Measurements from ENCODE around the gene MRPL20.
A peak's percentile ranks its signal among the peaks of the same experiment; 100 is the strongest.
"Not testable (repeated sequence)": the region's sequence is repeated elsewhere in the genome, so short reads cannot be mapped to it uniquely, and the experiment has no call there.

The MRPL20 gene

GRCh38 chr1:1406101-1406820 is 832 bp downstream of the MRPL20 start:
- no peak for DNase-seq (ENCODE audit: low spot score)

- DNase-seq (ENCODE audit: low spot score): no peak
These were observed 3.4 kb downstream of the MRPL20 start for GRCh38 chr1:1403653-1404052.

GRCh38 chr1:1402901-1403392 is 4.1 kb downstream of the MRPL20 start:
- DNase-seq (ENCODE audit: low spot score): not testable (repeated sequence)

- DNase-seq (ENCODE audit: low spot score): peak; percentile 9
These were observed 4.8 kb downstream of the MRPL20 start for GRCh38 chr1:1402072-1402900.

DNA sequence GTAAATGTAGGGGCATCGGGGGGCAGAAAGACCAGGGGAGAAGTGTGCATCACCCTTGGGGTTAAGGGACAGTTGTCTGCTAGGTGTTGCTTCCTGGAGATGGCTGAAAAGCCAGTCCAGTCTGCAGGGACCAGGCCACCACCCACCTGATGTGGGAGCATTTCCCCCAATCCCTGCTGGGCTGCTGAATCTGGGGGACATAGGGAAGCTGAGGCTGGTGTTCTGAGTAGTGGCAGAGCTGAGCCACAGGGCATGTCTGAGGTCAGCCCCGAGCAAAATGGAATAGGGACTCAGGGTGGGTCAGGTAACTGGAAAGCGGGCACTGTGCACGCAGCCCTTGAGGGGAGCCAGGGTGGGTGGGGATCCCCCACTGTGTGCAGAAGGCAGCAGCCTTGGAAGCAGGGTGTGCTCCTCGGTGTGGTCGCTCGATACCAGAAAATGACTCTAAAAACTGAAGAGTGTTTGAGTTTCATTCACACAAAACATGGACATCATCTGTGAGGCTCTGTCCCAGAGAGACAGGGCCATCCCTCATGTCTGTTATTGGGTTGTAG is 5.6 kb downstream of the MRPL20 start:
- no peak for DNase-seq (ENCODE audit: low spot score)

DNA sequence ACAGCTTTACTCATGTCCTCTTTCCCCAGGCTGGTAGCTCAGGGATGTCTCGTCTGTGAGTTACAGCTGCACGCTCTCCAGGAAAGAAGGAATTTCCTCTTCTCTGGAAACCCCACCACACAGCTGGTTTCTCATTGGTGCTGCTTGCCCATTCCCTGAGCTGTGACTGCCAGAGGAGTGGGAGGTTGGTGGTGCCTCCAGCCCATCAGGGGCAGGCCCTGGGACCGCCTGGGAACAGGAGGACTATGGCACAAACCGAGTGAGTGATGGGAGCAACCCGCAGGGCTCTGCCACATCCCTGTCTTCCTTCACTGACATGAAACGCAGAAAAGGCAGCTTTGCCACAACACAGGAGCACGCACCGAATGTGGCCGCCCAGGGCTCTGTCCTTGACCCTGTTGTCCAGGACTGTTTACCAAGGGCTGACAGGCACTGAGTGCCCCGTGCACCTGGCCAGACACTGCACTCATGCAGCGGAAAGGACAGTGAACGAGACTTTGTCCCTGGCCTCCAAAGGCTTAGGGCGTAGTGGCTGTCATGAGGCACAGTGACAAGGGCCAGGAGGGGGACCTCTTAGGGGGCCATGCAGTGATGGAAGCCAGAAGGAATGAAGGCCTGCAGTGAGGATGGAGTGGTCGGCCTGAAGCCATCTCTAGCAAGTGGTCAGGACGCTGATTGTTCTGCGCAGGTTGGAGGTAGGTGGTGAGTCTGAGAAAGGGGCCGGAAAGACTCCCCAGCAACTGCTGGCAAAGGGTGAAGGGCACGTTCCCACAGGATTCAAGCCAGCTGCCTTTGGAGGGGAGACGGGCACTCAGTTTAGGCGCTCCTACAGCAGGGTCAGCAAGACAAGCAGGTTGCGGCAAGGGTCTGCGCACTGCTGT is 6.3 kb downstream of the MRPL20 start:
- DNase-seq (ENCODE audit: low spot score): no peak

- no peak for DNase-seq (ENCODE audit: low spot score)
These were observed 7.1 kb downstream of the MRPL20 start for GRCh38 chr1:1399872-1400575.

DNA sequence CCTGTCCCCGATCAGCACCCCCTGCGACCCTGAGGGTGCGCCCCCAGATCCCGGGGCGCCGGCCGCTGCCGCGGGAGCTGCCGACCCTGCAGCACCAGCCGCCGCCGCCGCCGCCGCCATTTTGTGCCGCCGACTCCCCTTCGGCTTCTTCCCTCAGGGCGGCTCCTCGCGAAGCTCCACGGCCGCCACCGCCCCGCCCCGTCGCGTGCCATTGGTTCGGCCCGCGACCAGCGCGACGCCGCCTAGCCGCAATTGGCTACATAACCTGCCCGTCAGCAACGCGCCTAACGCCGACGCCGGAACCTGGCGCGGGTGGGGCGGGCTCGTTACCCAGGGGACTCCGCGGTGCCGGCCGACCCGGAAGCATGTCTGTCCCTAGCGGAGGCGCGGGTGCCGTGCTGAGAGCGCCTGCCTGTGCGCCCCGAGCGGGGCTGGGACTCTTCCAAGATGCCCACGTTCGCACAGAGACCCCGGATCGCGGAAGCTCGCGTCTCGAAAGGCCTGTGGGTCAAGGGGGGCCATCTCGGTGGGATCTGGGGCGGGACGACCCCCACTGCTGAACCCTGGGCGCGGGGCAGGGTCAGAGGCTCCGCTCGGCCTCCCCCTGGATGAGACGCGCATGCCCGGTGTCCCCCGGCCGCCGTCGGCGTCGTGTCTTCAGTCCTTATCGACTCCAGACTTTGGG is 7.8 kb downstream of the MRPL20 start, which contains the start of gene CCNL2:
TSS of gene CCNL2 (minus strand) at position 149 of the 685 bp plus-strand sequence. CDS start at position 120, 29 bp downstream.
- DNase-seq (ENCODE audit: low spot score): peak; percentile 99

DNA sequence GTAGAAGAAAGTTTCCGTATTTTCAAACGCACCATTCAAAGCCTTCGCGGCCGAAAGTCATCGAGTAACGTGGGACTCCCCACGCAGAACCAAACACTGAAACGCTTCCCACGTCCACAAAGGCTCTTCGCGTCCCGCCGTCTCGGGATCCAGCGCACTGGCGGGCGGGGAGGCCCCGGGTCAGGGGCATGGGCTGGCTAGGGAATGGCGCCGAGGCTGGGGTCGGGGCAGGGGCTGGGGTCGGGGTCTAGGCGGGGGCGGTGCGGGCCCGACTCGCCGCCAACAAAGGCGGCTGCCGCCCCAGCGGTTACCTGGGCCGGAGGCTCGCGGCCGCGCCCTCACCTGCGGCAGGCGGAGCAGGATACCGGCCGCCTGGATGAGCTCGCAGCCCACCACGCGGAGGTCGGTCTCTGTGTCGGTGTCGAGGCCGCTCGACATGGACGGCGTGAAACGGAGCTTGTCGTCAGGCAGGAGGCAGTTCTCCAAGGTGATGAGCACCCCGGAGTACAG is 8.4 kb downstream of the MRPL20 start:
- no peak for DNase-seq (ENCODE audit: low spot score)

- no peak for DNase-seq (ENCODE audit: low spot score)
These were observed 9.1 kb downstream of the MRPL20 start for GRCh38 chr1:1397839-1398523.

DNA sequence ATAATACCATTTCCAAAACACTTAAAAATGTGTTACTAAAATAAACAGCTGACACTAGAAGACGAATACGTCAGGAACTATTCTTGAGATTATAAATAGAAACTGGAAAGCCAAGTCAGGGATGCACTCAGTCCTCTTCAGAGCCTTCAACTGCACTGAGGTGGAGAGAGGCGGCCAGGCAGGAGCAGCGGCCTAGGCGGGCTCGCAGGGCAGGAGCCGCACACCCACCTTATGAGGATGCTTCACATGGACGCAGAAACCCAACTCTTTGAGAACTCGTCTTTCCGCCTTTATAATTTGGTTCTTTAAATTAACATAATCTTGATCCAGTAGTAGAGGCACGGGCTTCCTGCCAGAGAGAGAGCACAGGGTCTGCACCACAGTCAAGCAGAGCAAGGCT is 11.9 kb downstream of the MRPL20 start:
- DNase-seq (ENCODE audit: low spot score): no peak

DNA sequence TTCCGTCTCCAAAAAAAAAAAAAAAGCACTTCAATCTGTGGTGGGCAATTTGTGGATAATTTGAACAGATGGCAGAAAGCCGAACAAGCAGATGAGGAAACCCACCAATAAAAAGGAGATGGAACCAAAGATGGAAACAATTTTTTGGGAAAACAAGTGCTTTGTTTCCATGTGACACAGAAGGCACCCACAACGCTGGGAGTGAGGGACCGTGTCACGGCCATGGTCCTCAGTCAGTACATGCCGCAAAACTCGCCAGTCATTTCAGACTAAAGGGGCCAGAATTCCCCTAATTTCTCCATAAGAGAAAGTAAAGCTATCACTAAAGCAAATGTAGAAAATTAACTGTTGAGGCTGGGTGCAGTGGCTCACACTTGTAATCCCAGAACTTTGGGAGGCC is 13.0 kb downstream of the MRPL20 start:
- DNase-seq (ENCODE audit: low spot score): no peak

GRCh38 chr1:1393428-1393827 is 13.7 kb downstream of the MRPL20 start:
- DNase-seq (ENCODE audit: low spot score): no peak

DNA sequence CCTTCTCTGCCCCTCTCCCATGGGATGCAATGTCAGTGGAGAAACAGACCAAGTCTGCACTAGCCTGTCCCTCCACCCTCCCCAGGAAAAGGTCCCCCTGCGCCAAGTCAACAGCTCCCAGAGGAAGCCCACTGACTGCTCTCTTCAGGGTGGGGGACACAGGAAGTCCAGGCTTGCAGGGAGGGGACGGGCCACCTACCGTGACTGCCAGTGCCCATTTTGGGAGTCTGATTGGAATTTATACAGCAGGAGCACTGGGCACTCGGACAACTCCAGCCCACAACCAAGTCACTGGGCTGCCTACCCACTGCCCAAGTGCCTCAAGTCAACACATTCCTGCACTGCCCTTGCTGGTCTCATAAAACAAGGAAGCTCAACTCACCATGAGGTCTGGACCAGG is 14.1 kb downstream of the MRPL20 start:
- no peak for DNase-seq (ENCODE audit: low spot score)

DNA sequence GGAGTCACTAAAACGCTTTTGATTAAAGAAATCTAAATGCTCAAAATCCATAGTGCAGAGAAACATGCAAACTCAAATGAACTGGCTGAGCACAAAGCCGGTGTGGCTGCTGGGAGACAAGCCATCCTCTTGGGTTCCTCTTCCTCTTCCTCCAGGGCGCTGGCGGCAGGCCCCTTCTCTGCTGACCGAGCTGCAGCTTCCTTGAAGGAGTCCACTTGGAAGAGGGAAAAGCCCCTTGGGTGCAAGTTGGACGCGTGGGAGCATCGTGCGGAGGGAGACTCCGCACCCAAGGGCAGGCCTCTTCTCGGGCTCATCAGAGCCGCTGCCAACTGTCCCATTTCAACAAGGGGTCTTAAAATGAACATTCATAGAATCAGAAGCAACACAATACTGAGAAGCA is 15.9 kb downstream of the MRPL20 start:
- no peak for DNase-seq (ENCODE audit: low spot score)

- DNase-seq (ENCODE audit: low spot score): no peak
These were observed 16.4 kb downstream of the MRPL20 start for GRCh38 chr1:1390675-1391074.

DNA sequence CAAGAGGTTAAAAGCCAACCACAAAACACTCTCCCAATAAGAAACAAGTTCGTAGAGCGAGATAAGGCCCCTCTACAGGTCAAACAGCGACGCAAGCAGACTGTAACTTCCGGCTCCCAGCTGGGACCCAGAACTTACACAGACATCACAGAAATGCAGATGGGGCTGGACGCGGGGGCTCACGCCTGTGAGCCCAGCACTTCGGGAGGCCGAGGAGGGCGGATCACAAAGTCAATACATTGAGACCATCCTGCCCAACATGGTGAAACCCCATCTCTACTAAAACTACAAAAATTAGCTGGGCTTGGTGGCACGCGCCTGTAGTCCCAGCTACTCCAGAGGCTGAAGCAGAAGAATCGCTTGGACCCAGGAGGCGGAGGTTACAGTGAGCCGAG is 19.0 kb downstream of the MRPL20 start:
- no peak for DNase-seq (ENCODE audit: low spot score)

- DNase-seq (ENCODE audit: low spot score): no peak
These were observed 19.7 kb downstream of the MRPL20 start for GRCh38 chr1:1387098-1388077.

DNA sequence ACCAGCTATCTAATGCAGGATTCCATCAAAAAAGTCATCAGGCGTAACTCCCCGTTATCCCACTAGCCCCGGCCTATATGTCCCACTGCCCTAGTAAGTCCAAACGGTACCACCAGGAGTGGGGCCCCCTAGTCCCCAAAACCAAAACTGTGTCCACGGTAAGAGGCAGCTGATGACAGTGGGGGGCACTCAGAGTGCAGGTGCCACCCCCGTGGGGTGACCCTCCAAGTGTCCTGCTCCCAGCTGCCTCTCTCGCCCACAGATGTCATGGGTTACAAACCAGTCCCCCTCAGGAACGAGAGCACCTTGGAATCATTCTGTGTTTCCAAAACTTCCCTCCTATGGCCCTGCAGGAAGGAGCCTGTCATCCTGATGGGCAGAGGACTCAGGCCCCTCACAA is 21.2 kb downstream of the MRPL20 start:
- DNase-seq (ENCODE audit: low spot score): no peak
